ENCODE measurements around the gene COL12A1. TPM values are rescaled to one million over a fixed set of nuclear protein-coding genes. Genes with fewer than 3 reads are reported as not detected.

The COL12A1 gene
- 390 TPM for polyA plus RNA-seq (2013, experiment 1 of 2; ENCODE audit: insufficient read length)
- 524 TPM for polyA plus RNA-seq (2013, experiment 2 of 2; ENCODE audit: insufficient read length)

DNA sequence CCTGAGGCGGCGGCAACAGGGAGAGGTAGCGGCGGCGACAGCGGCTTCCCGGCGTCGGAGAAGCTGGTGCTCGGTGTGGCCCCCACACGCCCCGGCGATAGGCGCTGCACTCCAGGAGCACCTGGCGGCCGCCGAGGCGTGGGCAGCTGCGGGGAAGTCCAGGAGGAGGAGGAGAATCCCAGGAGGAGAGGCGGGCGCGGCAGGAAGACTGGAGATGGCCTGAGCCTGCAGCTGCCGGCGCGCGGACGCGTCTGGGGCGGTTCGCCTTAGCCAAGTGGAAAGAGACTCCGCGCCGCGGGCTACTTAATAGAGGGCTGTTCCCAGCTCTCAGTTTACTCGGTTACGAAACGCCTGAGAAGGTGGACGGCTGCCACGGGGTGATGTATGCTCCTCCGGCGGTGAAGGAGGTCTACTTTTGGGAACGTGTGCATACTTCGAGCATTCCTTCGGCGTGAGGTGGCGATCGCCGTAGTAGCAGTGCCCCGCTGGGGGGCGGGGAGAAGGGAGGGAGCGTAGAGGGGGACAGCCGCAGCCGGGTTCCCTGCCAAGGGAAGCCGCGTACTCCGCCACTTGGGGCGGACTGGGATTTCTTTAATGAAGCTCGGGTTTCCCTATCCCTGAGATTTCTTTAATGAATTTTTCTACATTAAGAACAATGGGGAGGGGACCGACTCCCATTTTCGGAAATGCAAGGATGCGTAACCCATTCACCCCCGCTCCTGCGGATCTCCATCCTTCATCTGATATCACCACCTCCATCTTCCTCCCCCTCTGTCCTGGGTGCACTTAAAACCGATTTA is at the start of gene COL12A1:
COL12A1 (minus strand) TSS at position 278 of the 800 bp plus-strand sequence. CDS start 3,261 bp downstream, outside the sequence.
- peak; percentile 99 for DNase-seq

DNA sequence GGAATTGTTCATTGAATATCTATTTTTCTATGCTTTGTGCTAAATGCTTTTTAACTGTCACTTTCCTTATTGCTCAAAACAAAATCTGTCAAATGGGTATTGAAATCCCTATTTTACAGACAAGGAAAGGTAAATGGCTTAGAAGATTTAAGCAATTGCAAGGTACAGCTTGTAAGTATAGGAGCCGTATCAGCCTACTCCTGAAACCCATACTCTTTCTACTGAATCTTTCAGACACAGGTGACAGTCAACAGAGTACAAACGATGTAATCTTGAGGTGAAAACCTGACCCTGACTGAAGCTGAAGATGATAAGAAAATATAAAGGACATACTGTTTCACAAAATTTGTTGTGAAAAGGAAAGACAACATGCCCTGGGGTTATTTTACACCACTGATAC is 44.7 kb upstream of the COL12A1 start:
- no peak for DNase-seq

DNA sequence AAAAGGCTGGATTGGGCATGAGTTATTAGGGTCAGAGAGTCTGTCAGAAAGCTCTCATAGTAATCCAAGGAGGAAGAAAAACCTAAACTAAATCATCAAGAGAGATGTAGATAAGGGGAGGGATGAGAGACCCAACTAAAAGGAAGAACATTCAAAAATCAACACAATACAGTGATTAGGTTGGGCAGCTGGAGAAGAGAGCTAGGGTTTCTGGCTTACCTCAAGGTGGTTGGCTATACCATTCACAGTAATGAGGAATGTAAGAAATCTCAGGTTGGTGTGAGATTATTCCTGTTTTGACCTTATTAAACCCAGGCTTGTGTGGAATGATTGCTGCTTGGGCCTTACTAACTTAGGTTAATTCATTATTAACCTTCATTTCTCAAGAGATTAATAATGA is 44.0 kb upstream of the COL12A1 start:
- DNase-seq, result no peak

DNA sequence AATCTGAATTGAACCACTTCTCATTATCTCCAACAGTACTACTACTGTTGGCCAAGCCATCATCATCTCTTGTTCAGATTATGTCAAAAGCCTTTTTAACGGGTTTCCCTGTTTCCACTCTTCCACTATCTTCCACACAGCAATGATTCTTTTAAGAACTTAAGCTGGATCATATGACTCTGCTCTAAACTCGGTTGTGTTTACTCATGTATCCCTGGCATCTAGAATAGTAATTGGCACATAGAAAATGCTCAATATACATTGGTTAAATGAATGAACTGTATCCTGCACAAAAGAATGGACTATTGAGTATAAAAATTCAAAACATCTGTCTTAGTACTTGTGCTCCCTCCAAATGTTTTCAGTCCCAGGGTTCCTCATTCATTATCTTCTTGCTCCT is 40.5 kb upstream of the COL12A1 start:
- DNase-seq, result no peak

DNA sequence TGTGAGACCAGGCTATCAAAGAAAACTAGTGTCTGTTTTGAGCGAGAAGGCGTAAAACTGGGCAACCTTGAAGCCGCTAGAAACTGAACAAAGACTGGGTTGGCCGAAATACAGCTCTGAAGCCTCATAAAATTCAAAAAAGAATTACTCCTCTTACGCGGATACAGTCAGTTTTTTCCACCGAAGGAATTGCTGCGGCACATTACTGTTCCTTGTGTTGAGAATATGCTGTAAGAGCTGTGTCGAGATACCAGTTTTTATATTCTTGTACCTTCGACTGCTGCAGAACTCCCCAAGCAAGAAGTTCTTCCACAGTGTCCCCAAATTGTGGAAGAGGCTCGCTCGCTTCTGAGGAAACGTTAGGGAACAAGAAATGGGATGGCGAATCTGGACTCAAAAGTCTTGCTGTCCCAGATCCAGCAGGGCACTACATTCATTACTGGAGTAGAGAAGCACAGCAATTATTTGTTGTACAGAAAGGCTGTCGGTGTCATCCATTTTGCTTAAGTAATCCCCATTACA is 38.3 kb upstream of the COL12A1 start:
- no peak for DNase-seq

DNA sequence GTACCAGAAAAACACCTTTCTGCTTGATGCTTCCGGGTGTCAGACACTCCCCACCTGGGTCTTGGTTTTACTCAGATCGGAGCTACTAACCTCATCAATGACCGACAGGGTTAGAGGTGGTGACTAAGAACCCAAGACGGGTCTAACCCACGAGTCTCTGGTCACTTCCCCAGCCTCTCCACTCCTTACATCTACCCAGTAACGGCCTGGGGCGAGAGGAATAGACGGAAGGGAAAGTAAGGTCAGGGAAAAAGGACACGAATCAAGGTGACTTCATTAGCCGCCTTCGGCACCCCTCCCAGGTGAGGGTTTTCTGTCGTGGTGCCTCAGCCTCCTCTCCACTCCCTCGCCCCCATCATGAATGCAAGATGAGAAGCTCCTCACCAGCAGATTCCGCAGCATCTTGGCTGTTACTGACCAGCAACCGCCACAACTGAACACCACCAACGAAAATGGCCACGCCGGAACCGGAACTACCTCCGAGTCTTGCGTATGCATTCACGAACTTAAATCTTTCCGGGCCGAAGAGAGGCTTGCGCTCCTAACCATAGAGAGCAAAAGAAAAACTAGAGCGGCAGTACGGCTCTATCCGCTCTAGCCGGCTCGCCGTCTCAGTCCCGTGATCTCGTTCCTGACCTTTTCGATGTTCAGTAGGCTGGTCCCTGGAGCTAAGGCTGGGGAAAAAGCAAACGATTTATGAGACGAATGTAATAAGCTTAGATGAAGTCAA is 37.6 kb upstream of the COL12A1 start, which contains the start of gene COX7A2:
COX7A2 (minus strand) TSS at position 469 of the 730 bp plus-strand sequence; CDS start at position 402, 67 bp downstream.
- DNase-seq, result peak; percentile 98

DNA sequence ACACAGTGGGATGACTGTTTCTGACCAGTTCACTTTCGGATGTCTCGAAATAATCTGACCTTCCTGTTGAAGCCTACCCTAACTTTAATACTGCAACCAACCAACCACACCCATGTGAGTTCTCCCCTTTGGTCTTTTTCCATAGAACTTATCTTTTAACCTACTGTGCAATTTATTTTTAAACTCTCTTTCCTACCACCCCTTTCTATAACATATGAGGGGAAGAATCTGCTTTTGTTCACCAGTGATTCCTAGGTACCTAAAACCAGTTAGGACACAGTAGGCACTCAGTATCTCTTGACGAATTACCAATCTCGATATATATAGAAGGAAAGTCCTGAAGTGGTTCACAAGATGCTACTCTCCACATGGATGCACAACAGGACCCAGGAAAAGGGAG is 30.8 kb upstream of the COL12A1 start:
- DNase-seq, result no peak

DNA sequence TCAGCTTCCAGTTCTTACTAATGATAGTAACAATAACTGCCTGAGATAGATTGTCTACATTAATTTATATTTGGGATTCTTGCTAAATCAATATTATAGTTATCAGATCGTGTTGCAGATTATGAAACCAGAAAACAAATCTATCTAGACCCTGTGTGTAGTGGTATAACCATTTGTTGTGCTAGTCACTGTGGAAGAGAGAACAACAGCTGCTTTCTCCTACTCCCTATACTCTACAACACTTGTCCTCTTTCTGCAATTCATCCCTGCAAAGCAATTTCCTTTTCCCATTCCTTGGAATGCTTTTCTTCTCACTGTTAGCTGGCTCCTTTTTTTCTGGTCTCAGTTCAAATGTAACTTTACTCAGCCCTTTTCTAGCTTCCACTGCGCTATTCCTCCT is 29.4 kb upstream of the COL12A1 start:
- no peak for DNase-seq

DNA sequence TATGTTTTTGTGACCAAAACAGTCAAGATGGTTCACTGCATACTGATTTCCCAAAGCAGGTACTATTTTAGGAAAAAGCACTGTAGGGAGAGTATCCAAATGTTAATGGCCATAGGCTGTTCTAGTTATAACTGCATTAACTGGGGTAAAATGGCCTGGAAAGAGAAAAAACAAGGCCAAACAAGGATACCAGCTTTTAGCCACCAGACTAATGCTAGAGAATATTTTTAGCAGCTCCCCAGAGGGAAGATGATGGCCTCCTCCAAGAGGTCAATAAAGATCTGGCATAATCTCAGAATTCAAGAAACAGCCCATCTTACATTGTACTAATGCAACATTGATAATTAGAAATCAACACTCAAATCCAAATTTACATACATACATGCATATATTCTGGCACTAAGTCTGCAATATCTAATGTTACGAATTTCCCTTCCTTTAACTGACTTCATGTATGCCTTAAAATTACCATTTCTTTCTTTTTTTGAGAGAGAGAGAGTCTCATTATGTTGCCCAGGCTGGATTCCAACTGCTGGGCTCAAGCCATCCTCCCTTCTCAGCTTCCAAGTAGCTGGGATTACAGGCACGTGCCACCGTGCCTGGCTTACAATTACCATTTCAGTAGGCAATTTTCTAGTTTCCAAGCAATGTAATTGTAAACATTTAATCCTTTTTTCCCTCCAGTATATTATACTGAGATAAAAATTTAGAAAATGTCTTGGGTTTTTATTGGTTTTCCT is 28.4 kb upstream of the COL12A1 start:
- DNase-seq, result no peak

DNA sequence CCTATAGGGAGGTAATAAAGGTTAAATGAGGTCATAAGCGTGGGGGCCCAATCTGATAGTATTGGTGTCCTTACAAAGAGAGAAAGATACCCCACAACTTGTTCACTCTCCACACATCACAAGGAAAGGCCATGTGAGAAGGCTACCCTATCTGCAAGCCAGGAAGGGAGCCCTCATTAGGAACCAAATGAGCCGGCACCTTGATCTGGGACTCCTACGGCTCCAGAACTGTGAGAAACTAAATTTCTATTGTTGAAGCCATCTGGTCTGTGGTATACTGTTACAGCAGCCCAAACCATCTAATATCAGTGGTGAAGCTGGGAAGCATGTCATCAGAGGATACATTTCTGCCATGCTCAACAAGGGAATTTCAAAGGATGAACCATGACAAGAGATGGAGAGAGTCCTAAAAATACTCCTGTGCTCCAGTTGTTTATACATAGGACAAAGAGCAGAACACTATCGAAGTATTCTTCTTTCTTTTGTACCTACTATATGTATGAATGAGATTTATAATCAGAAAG is 27.3 kb upstream of the COL12A1 start:
- DNase-seq, result no peak

DNA sequence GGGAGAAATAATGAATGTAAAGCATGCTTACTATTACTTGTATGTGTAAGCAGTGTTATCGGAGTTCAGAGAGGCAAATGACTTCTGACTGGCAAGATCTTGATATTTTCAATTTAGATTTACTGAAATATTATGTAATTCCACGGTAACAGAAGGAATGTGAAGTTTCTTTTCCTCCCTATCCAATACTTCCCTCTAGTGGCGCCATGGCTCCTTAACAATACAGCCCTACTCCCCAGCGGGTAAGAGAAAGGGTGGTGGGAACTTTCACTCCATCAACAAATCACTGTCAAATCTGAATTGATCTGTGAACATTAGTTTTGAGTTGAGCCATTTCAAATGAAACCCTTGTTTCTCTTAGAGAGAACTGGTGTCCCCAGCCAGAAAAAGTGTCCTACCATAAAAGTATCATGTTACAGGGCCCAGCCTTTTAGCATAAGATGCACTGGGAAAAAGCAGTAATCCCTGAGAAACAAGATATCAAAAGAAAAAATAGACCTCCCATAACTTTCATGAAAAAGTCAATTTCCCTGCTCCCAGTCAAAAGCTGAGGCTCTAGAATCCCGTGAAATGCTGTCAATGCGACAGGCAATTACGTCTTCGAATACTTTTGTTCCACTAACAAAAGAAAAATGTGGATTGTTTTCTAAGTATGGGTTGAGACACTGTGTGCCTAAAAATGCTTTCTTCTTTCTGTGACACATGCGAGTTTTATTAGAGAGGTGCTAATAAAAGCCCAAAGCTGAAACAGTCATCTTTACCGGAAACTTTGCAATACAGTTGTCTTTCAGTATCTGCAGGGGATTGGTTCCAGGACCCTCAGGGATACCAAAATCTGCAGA is 24.9 kb upstream of the COL12A1 start:
- DNase-seq, result peak; percentile 74

DNA sequence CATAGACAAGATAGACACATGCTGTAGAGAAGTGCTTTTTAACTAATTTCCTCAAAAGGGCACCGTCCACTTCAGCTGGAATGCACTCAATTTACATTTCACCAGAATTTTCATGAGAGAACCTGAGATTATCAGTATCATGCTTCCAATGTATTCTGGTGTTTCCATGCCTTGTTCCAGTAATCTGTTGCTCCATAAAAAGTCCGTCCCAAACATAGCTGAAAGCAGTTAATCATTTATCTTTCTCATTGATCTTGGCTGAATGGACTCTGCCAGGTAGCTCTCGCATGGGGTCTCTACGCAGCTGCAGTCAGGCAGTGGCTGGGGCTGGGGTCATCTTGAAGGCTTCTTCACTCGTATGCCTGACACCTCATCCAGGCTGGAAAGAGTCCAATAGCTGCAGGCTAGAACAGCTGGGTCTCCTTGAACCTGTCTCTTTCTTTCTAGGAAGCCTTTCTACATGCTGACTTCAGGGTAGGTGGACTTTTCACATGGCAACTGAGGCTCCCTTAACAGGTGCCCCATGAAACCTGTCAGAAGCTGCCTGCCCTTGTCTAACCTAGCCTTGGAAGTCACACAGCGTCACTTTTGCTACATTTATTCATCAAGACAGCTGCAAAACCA is 18.6 kb upstream of the COL12A1 start:
- DNase-seq, result no peak

DNA sequence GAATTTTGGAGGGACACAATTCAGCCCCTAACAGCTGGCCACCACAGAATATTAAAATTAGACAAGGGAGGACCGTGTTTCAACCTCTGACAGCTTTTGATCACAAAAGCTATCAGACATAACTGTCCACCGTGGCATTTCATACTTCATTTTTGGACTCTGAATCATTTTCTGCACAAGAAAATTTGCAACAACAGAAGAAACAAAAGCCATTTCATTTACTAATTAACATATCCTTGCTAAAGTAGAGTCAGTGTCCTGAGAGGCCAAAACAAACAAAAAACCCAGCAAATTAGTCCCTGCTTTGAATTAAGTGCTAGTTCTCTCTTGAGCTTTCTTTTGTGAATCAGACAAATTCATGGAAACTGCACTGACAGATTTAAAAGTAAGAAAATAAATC is 17.6 kb upstream of the COL12A1 start:
- peak; percentile 27 for DNase-seq

DNA sequence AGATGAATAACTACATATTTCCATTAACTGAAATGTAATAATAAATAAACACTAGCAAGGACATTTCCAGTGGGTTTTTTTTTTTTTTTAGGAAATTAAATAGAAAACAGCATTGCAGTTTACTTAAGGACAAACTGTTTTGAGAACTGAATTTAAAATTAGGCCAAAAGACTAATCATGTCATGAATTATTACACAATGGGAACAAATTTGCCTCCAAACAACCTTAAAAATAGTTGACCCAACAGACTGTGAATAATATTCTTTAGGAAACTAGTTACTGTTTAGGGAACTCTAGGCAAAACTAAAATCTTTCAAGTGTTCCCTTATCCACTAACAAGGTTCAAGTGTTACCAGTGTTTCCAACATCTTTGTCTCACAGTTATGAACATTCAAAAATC is 16.4 kb upstream of the COL12A1 start:
- DNase-seq, result no peak

DNA sequence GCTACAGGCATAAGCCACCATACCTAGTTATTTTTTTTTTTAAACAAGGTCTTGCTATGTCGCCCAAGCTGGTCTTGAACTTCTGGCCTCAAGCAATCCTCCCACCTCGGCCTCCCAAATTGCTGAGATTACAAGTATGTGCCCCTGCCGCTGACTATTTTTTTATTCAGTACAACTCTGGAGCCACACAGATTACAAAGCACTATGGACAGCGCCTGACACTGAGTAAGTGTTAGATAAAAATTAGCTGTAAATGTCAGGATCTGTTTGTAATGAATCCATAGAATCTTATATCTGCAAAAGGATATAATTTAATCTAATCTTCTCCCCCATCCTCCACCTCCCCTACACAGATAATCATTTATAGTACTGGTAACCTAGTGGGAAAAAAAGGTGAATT is 15.3 kb upstream of the COL12A1 start:
- no peak for DNase-seq

DNA sequence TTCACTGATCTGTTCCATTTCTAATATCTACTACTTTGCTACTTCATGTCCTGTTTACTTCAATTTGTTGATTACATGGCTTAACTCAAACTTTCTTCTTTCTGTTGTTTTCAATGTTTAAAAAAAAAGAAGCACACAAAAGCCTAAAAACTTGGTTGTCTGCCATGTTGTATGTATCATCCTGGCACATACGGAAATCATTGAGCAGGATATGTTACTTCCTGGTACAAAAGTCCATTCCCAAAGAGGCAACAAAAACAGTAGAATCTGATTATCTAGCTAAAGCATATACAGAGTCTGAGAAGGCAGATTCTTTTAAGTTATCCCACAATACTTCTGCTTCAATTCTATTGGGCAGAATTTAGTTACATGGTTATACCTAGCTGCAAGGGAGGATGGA is 14.5 kb upstream of the COL12A1 start:
- peak; percentile 23 for DNase-seq

DNA sequence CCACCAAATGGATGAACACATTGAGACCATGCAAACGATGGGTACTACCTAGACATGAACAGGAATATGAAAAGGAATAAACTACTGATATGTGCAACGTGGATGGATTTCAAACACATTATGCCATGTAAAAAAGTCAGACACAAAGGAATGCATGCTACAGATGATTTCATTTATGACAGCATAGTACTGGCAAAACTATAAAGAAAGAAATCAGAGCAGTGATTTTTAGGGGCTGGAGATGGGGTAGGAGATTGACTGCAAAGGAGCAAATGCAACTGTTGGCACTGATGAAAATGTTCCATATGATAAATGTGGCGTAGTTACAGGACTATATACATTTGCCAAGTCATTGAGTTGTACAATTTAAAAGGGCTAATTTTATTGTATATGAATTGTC is 13.4 kb upstream of the COL12A1 start:
- peak; percentile 45 for DNase-seq

DNA sequence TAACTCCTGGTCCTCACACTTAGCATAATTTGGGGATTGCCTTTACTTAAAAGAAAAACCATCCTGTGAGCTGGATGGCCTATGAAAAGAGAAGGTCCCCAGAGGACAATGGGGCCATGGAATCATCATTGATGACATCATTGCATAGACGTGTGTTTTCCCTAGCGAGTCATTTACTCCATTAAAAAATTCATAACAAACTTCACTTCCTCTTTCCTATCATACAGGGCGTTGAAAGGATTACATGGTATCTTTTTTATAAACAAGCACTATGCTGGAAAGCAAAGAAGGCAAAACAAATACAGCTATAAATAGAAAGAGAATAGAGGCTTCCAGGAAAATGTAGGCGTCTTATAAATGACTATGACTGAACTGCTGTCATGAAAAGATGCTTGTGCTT is 11.3 kb upstream of the COL12A1 start:
- peak; percentile 88 for DNase-seq

DNA sequence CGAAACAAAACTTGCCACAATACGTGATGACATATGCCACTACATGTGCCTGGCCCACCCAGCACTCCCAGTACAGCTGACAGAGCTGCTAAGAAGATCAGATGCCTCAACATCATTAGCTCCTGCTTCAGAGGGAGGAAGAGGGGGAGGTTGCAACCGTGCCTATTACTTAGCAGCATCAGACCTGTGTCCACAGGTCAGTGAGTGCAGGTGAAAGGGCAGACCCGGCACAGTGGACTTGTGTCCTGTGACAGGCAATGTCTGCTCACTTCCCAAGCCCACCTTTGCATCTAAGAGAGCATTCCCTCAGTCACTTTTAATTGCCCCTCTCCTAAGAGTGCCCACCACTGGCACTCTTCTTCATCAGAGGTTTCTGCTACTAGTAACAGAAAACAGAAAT is 9.4 kb upstream of the COL12A1 start:
- no peak for DNase-seq

DNA sequence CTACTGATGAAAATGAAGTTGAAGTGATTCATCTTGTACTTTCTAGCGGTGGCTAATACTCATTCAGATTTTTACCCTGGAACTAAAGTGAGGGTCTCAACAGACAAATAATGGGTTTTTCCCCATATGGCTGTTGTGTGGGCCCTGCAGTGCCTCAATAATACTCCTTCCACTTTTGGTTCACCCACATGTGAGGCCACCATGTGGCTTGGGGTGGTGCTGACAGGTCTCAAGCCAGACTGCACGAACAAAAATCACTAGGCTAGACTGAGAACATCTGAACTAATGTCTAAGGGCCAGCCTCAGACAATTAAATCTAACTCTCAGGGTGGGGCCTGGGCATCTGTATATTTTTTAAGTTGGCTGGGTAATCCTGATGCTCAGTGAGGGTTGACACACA is 7.9 kb upstream of the COL12A1 start:
- no peak for DNase-seq

DNA sequence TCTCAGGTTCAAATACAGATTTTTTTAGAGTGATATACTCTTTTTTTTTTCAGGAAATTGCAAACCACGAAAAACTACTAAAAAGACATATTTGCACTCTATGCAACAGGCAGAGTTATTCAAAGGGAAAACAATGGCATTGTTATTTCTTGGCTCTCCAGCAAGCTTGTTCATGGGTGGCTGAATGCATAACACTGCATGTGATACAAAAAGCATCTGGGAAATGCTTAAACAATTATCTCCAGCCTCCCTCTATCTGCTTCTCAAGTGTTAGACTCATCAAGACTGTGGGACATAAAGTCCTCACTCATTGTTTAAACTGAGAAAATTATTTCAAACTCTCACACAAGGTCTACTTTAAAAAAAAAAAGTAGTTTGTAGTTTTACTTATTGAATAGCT is 7.3 kb upstream of the COL12A1 start:
- peak; percentile 78 for DNase-seq

All from fibroblast of skin of back (primary cell).